Neural progenitor cell (in vitro differentiated cells): Measurements from ENCODE around the gene SMG6. TPM values are rescaled to one million over a fixed set of nuclear protein-coding genes. Genes with fewer than 3 reads are reported as not detected.

ENCODE experiments used
- DNase-seq: peaks from one replicate; pipeline ENCODE4 v3.0.0-alpha.2; 2016; ENCODE audit warnings: low spot score
- H2AFZ ChIP-seq: fragments of 200-600 bp; sonication (generic); replicated peaks from 2 replicates; pipeline ENCODE4 v1.6.1; 2016; ENCODE audit warnings: antibody characterized with exemption
- H3F3A ChIP-seq: fragments of 200-600 bp; sonication (generic); 2 replicates; pipeline ENCODE4 v1.6.1; 2016; ENCODE audit warnings: antibody characterized with exemption, low read depth
- H3K27ac ChIP-seq: fragments of 200-600 bp; sonication (generic); 2 replicates; pipeline ENCODE4 v1.5.1; 2016; ENCODE audit warnings: mild to moderate bottlenecking
- H3K27me3 ChIP-seq: fragments of 200-600 bp; sonication (generic); 2 replicates; pipeline ENCODE4 v1.6.1; 2016; ENCODE audit warnings: mild to moderate bottlenecking, moderate library complexity
- H3K36me3 ChIP-seq: fragments of 200-600 bp; sonication (generic); 2 replicates; pipeline ENCODE4 v1.5.1; 2016
- H3K4me1 ChIP-seq: fragments of 200-600 bp; sonication (generic); 2 replicates; pipeline ENCODE4 v1.6.1; 2016; ENCODE audit warnings: mixed run types
- H3K4me2 ChIP-seq: fragments of 200-600 bp; sonication (generic); 2 replicates; pipeline ENCODE4 v1.6.1; 2016
- H3K4me3 ChIP-seq: fragments of 200-600 bp; sonication (generic); 2 replicates; pipeline ENCODE4 v1.5.1; 2016
- H3K79me2 ChIP-seq: fragments of 200-600 bp; sonication (generic); 2 replicates; pipeline ENCODE4 v1.6.1; 2016; ENCODE audit warnings: low read depth
- H3K9ac ChIP-seq: fragments of 200-600 bp; sonication (generic); 2 replicates; pipeline ENCODE4 v1.6.1; 2016
- H3K9me3 ChIP-seq: fragments of 200-600 bp; sonication (generic); 2 replicates; pipeline ENCODE4 v1.5.1; 2016; ENCODE audit warnings: low read depth
- H4K20me1 ChIP-seq: fragments of 200-600 bp; sonication (generic); 2 replicates; pipeline ENCODE4 v1.6.1; 2016; ENCODE audit warnings: low read depth
- H3K27ac Mint-ChIP-seq: 3 replicates; pipeline ENCODE4 v1.8.0; 2021; ENCODE audit warnings: mixed read lengths
- H3K27me3 Mint-ChIP-seq: 2 replicates; pipeline ENCODE4 v1.8.0; 2022; ENCODE audit warnings: low read depth, mild to moderate bottlenecking, inconsistent platforms, moderate library complexity, mixed read lengths; ENCODE audit not compliant: insufficient read depth
- H3K36me3 Mint-ChIP-seq: 3 replicates; pipeline ENCODE4 v1.8.0; 2021; ENCODE audit warnings: mixed read lengths
- H3K4me1 Mint-ChIP-seq: 3 replicates; pipeline ENCODE4 v1.8.0; 2021; ENCODE audit warnings: mixed read lengths
- H3K4me3 Mint-ChIP-seq: 3 replicates; pipeline ENCODE4 v1.8.0; 2021; ENCODE audit warnings: mild to moderate bottlenecking, moderate library complexity, mixed read lengths
- H3K9me3 Mint-ChIP-seq: 3 replicates; pipeline ENCODE4 v1.8.0; 2020; ENCODE audit warnings: mixed read lengths
- CTCF ChIP-seq: fragments of 200-600 bp; sonication (generic); IDR thresholded peaks from 2 replicates; pipeline ENCODE4 v1.5.1; 2017; ENCODE audit warnings: antibody characterized with exemption, mild to moderate bottlenecking
- EZH2 ChIP-seq: fragments of 200-600 bp; sonication (generic); IDR thresholded peaks from 2 replicates; pipeline ENCODE4 v1.6.1; 2017; ENCODE audit warnings: antibody characterized with exemption, mild to moderate bottlenecking, moderate library complexity
- EZH2phosphoT487 ChIP-seq: fragments of 200-600 bp; sonication (generic); IDR thresholded peaks from 2 replicates; pipeline ENCODE4 v1.6.1; 2017; ENCODE audit warnings: antibody characterized with exemption
- total RNA-seq: library from RNA; depleted of rRNA; stranded (reverse); fragments of >200 nt; gene quantifications from 2 replicates; pipeline ENCODE4 v1.2.3, GENCODE V29; 2015; ENCODE audit warnings: low replicate concordance

Gene SMG6
- total RNA-seq, 1 donor from 2014 or later = 19.0 TPM

DNA sequence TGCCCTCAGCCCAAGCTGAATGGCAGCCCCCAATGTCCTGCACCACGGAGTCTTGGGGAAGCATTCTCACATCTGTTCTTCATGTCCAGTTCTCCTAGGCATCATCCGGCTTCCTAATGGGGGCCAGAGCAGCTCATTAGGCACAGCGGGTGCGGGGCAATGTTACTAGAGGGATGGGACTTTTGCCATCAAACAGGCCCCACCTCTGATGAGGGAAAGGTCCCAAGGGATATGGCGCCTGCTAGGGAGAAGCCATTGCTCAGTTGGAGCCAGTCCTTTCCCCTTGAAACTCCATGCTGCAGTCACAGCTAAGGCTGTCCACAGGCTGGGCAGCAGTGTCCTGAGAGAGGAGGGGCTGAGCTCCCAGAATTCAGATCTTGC, 275.4 kb downstream of the SMG6 start:
- no peak for DNase-seq
- peaks cover 6% of the 10 kb centered on the region for H4K20me1 ChIP-seq
- peaks cover 18% of the 10 kb centered on the region for H3K4me1 ChIP-seq
- no peak overlapping the region for H3K4me2 ChIP-seq
- no peak overlapping the region for H2AFZ ChIP-seq
- peaks cover 26% of the 10 kb centered on the region for H3F3A ChIP-seq
- H3K27ac ChIP-seq = no peak overlapping the region
- Mint-ChIP-seq H3K27me3 (peaks cover 29% of the 10 kb centered on the region), H3K27ac (no peak overlapping the region), H3K4me3 (peak overlapping the region; percentile 75), H3K9me3 (peaks cover 5% of the 10 kb centered on the region), H3K4me1 (peaks cover 40% of the 10 kb centered on the region), H3K36me3 (peaks cover 1% of the 10 kb centered on the region)
- no peaks in the 10 kb centered on the region for H3K9me3 ChIP-seq
- no peak overlapping the region for H3K4me3 ChIP-seq
- TF ChIP-seq EZH2 (no peak), EZH2phosphoT487 (no peak), CTCF (no peak)
- no peak overlapping the region for H3K9ac ChIP-seq
- H3K27me3 ChIP-seq = peaks cover 66% of the 10 kb centered on the region
- no peaks in the 10 kb centered on the region for H3K36me3 ChIP-seq
- H3K79me2 ChIP-seq = no peaks in the 10 kb centered on the region

DNA sequence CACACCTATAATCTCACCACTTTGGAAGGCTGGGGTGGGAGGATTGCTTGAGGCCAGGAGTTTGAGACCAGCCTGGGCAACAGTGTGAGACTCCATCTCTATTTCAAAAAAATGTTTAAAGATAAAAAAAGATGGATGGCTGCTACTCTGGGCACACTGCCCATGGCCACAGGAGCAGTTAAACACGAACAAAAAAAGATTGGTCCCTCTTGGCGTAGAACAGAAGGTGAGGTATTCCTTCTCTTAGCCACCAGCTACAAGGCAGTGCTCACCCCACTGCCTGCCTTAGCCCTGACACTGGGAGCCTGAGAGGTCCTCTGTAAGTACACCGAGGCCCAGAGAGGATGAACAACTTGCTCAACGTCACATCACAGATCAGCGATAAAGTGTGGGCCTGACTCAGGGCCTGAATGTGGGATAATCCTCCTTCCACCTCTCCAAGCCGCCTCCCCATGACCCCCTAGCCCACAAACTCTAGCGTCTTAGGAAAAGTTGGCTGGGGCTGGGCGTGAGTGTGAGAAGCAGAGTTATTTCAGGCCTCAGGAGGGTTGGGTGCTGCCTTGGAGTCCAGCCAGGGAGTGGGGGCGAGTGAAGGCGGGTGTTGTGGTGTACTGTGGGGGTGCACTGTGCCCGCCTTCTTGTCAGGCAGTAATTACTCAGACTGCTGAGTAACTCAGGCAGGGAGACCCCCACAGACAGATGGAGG, 275.9 kb downstream of the SMG6 start:
- H3K27ac ChIP-seq = no peak overlapping the region
- H3K9ac ChIP-seq = no peak overlapping the region
- H3K79me2 ChIP-seq = no peaks in the 10 kb centered on the region
- peaks cover 1% of the 10 kb centered on the region for H3K36me3 Mint-ChIP-seq
- peaks cover 8% of the 10 kb centered on the region for H4K20me1 ChIP-seq
- H3K27me3 ChIP-seq = peaks cover 71% of the 10 kb centered on the region
- H3K4me1 Mint-ChIP-seq = peaks cover 40% of the 10 kb centered on the region
- peaks cover 5% of the 10 kb centered on the region for H3K9me3 Mint-ChIP-seq
- H3F3A ChIP-seq = peaks cover 31% of the 10 kb centered on the region
- no peak overlapping the region for H3K4me3 ChIP-seq
- H3K9me3 ChIP-seq = no peaks in the 10 kb centered on the region
- no peak overlapping the region for H2AFZ ChIP-seq
- H3K4me2 ChIP-seq = no peak overlapping the region
- peaks cover 31% of the 10 kb centered on the region for H3K27me3 Mint-ChIP-seq
- peak overlapping the region; percentile 67 for H3K4me3 Mint-ChIP-seq
- DNase-seq = no peak
- peaks cover 23% of the 10 kb centered on the region for H3K4me1 ChIP-seq
- H3K36me3 ChIP-seq = no peaks in the 10 kb centered on the region
- no peak for TF ChIP-seq CTCF
- TF ChIP-seq EZH2 = no peak
- TF ChIP-seq EZH2phosphoT487 = no peak
- no peak overlapping the region for H3K27ac Mint-ChIP-seq

DNA sequence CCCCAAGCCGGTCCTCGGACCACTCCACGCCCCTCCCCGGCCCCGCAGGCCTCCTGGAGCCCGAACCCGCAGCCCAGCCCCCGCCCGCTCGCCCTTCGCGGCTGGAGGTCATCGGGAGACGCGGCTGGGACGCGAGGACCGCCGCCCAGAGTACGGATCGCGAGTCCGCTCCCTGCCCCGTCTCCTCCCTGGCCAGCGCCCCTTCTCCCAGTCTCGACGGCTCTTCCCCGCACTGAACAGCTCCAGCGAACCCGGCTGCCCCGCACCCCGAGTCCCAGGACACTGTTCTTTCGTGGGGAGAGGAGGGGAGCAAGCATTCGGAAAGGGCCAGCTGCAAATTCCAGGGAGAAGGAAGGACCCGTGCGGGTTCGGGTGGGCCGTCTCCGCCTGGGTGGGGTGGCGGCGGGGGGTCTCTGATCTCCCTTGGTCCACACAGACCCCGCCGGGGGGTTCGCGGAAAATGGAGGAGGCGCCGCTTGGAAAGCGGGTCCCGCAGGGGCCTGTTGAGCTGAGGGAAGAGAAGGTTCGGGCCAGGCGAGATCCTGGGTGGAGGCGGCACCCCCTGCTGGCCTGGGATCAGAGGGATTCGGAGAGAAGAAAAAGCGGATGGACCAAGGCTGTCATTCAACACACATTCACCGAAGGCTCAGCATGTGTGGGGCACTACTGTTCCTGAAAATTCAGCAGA, 277.8 kb downstream of the SMG6 start:
- peaks cover 5% of the 10 kb centered on the region for H3K9me3 Mint-ChIP-seq
- Histone ChIP-seq H3F3A (peaks cover 34% of the 10 kb centered on the region), H3K79me2 (no peaks in the 10 kb centered on the region), H2AFZ (peak overlapping the region; percentile 61), H3K4me2 (peak overlapping the region; percentile 91), H3K9me3 (no peaks in the 10 kb centered on the region), H3K4me1 (peaks cover 23% of the 10 kb centered on the region), H3K27me3 (peaks cover 90% of the 10 kb centered on the region), H3K27ac (no peak overlapping the region), H3K4me3 (peak overlapping the region; percentile 62), H4K20me1 (peaks cover 8% of the 10 kb centered on the region), H3K9ac (no peak overlapping the region), H3K36me3 (no peaks in the 10 kb centered on the region)
- DNase-seq = peak; percentile 74
- H3K36me3 Mint-ChIP-seq = peaks cover 1% of the 10 kb centered on the region
- H3K27me3 Mint-ChIP-seq = peaks cover 35% of the 10 kb centered on the region
- H3K27ac Mint-ChIP-seq = no peak overlapping the region
- TF ChIP-seq EZH2phosphoT487 = peak; percentile 88
- TF ChIP-seq CTCF = peak; percentile 54
- TF ChIP-seq EZH2 = peak; percentile 86
- H3K4me1 Mint-ChIP-seq = peaks cover 34% of the 10 kb centered on the region
- H3K4me3 Mint-ChIP-seq = peak overlapping the region; percentile 86
